GM18507 (cell line): ENCODE results near the gene DYNLT5.

Experiments
- DNase-seq: peaks from one replicate; pipeline ENCODE4 v3.0.0; 2011; ENCODE audit warnings: low read depth; ENCODE audit not compliant: insufficient read length; ENCODE audit errors: extremely low spot score
- FAIRE-seq: peaks from 2 replicates; lab custom pipeline; 2011; peaks lifted over from hg19 to GRCh38; lab: Jason Lieb, UNC

Gene DYNLT5

GRCh38 chr1:66745451-66745850 is 6.8 kb upstream of the DYNLT5 start:
- no peak for FAIRE-seq
- no peak for DNase-seq

GRCh38 chr1:66747501-66747900 is 4.8 kb upstream of the DYNLT5 start:
- DNase-seq: no peak
- no peak for FAIRE-seq

GRCh38 chr1:66750577-66750976 is 1.7 kb upstream of the DYNLT5 start:
- DNase-seq: no peak
- FAIRE-seq: no peak

- DNase-seq (no peak), FAIRE-seq (no peak)
Measured at GRCh38 chr1:66751160-66751559, 1.1 kb upstream of the DYNLT5 start.

- FAIRE-seq (no peak), DNase-seq (no peak)
Measured at GRCh38 chr1:66752671-66753371, 562 bp downstream of the DYNLT5 start.

- no peak for DNase-seq
- no peak for FAIRE-seq
Measured at GRCh38 chr1:66757722-66758240, 5.5 kb downstream of the DYNLT5 start.

GRCh38 chr1:66758241-66758755 is 6.0 kb downstream of the DYNLT5 start:
- no peak for DNase-seq
- FAIRE-seq: peak; percentile 94

- FAIRE-seq (no peak), DNase-seq (no peak)
Measured at GRCh38 chr1:66760506-66760905, 8.2 kb downstream of the DYNLT5 start.

- no peak for FAIRE-seq
- DNase-seq: no peak
Measured at GRCh38 chr1:66761221-66761620, 9.0 kb downstream of the DYNLT5 start.

- FAIRE-seq (peak; percentile 85), DNase-seq (peak; percentile 23)
Measured at GRCh38 chr1:66764994-66765578, 12.8 kb downstream of the DYNLT5 start.

- DNase-seq: no peak
- no peak for FAIRE-seq
Measured at GRCh38 chr1:66767626-66768025, 15.4 kb downstream of the DYNLT5 start.

- no peak for FAIRE-seq
- DNase-seq: no peak
Measured at GRCh38 chr1:66768965-66769364, 16.7 kb downstream of the DYNLT5 start.

- peak; percentile 21 for FAIRE-seq
- no peak for DNase-seq
Measured at GRCh38 chr1:66769512-66770229, 17.4 kb downstream of the DYNLT5 start.

- DNase-seq (no peak), FAIRE-seq (no peak)
Measured at GRCh38 chr1:66770240-66770639, 18.0 kb downstream of the DYNLT5 start.

GRCh38 chr1:66770694-66771093 is 18.4 kb downstream of the DYNLT5 start:
- FAIRE-seq (no peak), DNase-seq (no peak)

- DNase-seq (no peak), FAIRE-seq (no peak)
Measured at GRCh38 chr1:66773227-66773626, 21.0 kb downstream of the DYNLT5 start.

- no peak for FAIRE-seq
- DNase-seq: no peak
Measured at GRCh38 chr1:66774438-66774837, 22.2 kb downstream of the DYNLT5 start.

GRCh38 chr1:66775646-66776045 is 23.4 kb downstream of the DYNLT5 start:
- DNase-seq: no peak
- no peak for FAIRE-seq

GRCh38 chr1:66777831-66778230 is 25.6 kb downstream of the DYNLT5 start:
- no peak for FAIRE-seq
- no peak for DNase-seq

GRCh38 chr1:66778266-66778665 is 26.0 kb downstream of the DYNLT5 start:
- FAIRE-seq (no peak), DNase-seq (no peak)
